Activated naive CD4-positive, alpha-beta T cell treated with anti-CD3 and anti-CD28 coated beads, Interleukin-2, amount 50 U/mL, for 16 hours (primary cell): ENCODE results near the gene TBC1D22A.

Source experiments
- DNase-seq: peaks from one replicate; pipeline ENCODE4 v3.0.0-alpha.2; 2020

Gene TBC1D22A

DNA sequence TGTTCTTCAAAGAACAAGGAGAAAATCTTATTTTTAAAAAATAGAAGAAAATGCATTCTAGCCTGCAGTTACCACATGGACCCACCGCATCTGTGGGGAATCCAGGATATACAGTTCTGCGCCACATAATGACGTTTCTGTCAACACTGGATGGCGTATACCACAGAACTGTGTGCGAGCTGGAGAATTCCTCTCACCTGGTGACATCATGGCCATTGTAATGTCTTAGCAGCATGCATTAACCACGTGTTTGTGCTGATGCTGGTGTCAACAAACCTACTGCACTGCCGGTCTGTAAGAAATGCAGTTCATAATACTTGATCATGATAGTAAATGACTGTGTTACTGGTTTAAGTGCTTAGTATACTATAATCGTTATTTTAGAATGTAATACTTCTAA is 174.7 kb downstream of the TBC1D22A start:
- DNase-seq: no peak

DNA sequence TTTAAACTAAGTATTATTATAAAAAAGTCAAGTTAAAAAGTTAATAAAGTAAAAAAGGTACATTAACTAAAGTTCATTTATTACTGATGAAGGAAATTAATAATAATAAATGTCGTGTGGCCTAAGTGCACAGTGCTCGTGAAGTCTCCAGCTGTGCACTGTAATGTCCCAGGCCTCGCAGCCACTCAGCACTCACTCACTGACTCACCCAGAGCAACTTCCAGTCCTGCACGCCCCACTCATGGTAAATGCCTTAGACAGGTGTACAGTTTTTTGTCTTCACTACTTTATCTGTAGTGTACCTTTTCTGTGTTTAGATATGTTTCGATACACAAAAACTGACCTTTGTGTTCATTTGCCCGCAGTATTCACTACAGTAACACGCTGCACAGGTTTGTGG is 175.5 kb downstream of the TBC1D22A start:
- no peak for DNase-seq

DNA sequence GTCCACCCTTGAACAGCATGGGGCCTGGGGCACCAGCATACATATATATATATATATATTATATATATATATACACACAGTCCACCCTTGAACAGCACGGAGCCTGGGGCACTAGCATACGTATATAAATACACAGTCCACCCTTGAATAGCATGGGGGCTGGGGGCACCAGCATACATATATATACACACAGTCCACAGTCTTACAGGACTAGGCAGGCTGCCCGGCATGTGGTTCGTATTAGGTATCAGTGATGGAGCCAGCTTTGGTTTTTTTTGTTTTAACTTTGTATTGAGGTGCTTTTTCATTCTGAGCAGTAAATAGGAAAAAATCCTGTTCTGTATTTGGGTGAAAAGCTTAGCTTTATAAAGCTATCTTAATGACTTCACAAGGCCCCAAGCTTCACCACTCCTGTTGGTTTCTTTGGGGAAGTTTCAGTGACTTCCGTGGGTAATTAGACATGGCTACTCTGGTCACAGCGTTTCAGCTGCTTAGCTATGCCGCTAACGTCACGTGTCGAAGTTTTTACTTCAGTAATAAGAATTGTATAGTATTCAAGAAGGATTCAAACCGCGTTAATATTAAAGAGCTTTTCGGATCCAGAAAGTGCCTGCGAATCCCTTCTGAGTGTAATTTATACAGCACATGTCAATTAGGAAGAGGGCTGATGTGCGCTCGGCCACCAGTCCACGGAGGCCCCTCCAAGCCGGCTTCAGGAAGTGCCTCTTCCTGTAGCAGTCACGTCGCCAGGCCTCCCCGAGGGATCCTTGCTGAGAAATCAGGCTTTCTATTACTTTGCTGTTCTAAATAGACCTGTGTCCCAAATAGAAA is 179.7 kb downstream of the TBC1D22A start:
- DNase-seq: no peak

DNA sequence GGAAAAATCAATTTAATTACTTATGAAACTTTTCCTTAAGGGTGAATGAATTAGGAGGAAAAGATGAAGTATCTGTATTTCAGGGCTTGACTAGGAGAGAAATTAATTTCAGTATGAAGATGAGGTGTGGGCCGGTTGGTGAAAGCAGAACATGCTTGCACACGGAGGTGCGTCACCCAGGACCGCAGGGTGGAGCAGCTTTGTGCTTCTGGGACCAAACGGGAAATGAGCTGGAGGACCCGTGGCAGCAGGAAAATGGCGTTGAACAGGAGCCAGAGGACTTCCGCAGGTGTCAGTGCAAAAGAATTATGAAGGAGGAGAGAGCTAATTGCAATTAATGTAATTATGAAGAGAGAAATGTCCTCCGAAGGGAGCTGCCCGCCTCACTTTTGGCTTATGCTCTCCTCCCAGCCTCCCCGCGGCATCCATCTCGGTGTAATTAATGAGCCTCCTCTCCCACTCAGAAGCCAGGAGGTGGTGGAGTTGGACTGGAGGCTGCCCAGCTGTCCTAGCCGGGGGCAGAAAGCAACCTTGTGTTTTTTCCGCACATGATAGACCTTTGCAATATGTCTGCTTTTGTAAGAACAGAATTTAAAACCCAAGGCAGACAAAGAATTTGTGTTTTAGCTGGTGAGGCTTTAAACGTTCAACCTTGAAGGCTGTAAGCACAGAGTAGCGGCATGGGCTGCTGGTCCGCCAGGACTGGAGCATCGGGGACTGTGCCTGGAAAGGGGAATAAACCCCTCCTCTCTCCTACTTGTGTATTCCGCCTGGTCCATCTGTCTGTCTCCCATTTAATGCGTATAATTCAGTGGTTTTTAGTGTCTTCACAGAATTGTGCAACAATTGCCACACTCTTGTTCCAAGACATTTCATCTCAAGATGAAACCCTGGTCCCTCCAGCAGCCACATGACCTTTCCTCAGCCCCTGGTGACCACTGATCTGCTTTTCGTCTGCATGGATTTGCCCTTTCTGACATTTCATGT is 180.6 kb downstream of the TBC1D22A start:
- DNase-seq: no peak

DNA sequence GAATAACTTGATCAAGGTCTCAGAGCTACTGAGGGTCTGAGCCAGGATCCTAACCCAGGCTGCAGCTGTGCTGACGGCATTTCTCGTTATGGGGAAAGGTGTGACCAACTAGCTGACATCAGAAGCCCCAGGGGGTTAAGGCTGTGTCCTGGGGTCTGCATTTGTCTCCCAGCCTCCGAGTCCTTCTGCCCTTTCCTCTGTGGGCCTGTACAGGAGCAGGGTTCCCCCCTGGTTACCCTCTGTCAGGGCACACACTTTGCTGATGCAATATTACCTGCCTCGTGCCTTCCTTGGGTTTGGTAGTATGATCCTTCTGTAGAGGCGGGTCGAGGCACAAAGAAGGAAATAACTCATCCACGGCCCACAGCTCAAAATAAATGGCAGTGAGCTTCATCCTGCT is 183.0 kb downstream of the TBC1D22A start:
- DNase-seq: no peak

DNA sequence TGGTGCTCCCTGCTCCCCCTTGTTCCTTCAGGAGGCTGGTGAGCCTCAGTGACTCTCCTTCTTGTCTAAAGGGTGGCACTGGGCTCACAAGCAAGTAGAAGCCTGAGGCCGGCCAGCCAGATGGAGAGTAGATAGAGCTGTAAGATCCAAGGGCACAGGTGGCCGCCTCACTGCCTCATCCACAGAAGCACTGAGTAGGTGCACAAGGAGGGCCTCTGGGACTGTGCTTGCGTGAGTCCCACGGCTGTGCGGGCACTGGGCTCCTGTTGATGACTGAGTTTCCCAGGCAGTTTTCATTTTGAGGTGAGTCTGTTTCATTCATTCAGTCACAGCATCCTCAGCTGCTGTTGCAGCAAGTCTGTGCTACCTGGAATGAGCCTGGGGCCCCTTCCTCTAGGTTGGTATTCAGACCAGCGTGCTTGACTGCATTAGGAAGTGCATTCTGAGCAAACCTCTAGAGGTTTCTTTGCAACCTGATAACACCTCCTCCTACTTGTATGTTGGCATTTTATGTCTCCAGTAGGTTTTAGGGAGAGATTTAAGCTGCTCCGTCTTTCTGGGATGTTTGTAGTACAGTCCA is 184.0 kb downstream of the TBC1D22A start:
- no peak for DNase-seq

DNA sequence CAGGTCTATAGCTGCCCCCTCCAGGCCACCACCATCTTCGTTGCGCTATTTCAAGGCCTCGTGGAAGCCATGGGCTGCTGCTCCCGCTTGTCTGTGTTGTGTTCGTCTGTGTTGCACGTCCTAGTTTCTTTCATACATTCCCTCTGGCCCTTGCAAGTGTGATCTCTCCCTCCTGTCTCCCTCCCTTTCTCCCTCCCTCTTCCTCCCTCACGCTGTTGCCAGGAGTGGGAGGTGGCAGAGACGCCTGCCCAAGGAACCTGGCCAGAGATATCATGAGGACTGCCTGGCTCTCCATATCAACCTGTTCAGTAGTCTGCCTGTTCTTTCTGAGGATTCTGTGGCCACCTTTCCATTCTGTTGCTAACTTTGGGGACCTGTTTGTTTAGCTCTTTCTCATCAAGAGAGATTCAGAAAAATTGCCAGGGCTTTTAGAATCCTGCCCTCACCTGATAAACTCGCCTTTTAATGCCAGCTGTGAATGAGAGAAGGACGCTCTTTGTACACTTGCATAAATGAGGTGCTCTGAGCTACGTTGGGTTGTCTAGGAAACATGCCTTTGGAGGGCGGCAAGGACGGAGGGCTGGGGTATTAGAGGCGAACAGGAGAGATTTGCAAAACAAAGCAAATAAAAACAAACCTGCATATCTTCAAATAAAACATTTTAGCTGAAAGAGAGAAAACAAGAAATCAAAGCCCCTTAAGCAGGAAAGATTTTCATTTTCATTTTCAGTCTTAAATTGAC is 185.2 kb downstream of the TBC1D22A start:
- no peak for DNase-seq

DNA sequence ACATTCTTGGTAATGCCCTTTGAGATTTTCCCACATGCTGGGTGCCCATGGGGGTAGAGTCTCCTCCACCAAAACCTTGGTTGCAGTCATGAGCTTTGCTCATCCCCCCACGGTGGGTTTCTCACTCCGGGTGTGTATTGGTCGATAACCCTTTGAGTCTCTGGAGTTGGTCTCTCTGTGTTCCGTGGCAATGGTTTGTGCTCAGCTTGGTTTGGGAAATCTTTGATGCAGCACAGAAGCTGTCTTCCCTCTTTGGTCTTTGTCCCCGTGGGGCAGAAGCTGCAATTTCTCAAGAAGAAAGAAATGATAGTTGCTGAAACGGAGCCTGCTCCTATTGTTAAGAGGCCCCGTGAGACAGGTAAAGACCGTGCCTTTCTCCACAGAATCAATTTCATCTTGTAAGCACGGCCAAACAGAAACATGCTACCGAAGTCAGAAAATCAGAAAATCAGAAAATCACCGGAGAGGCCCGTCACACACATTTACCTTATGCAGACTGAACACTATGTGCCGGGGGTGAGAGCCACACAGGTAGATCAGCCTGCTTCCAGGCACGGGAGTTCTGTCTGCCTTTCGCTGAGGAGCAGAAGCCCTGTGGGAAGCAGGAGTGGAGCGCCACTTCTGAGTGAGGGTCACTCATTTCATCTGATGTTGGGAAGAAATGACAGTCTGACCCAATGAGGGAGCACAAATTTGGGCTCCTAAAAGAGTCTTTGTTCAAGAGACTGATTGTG is 186.1 kb downstream of the TBC1D22A start:
- no peak for DNase-seq

DNA sequence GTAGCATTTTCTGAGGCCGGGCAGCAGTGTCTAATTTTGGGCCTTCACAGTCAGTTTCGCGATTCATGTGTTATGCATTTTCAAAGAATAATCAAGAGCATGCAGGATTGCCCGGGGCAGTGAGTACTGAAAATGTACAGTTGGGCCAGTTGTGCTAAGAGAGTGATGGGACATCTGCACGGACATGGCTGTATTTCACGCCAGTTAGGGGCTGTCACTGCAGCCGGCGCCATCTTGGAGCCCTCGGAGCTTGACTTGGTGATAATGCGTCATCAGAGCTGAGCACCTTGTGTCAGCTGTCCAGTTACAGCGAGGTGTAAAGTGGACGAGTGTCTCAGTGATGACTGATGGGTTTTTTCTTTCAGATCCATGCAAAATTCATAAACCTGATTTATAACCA is 188.9 kb downstream of the TBC1D22A start:
- no peak for DNase-seq

DNA sequence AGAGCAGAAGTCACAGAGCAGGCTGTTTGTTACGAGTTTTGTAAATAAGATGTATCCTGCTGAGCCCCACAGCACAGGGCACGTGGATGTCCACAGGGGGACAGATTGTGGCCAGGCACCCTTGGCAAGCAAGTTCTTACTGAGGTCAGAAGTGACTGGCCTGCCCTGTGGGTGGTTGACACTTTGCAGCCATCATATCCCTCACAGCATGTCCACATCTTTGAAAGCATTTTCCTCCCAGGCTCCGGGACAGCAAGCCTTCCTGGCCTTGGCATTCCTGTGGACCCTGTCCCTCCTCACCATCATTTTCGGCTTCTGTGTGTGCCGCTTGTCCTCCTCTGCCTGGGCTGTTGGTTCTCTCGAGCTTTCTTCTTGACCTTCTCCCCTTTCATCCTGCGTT is 189.5 kb downstream of the TBC1D22A start:
- no peak for DNase-seq

DNA sequence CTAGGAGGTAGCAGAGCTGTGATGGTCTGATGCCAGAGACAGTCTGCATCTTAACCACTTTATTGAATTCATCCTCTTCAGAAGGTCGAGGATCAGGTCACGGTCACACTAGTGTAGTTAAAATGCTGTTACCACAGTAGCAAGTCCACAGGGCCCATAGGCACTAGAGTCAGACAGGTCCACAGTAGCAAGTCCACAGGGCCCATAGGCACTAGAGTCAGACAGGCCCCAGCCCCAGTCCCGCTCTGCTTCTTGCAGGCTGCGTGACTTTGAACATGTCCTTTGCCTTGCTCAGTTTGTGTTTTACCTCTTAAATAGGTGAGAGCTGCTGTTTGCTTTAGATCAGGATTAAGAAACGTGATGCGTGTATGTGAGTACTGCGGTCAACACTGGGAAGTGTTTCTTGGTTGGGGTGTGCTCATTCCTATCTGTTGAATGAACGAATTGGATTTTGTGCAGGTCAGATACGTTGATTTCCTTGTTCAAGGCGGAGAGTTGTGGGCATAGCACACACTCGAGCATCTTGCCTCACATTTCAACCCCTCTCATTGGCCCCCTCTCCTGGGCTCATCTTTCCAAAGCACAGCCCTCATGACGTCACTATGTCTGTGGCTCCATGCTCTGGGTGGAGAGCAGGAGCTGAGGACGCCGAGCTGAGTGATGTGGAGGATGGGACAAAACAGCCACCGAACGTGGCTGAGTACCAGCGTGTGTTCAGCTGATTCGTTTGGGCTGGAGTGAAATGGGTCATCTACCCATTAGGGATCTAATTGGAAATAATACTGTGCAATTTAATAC is 191.7 kb downstream of the TBC1D22A start:
- DNase-seq: no peak

DNA sequence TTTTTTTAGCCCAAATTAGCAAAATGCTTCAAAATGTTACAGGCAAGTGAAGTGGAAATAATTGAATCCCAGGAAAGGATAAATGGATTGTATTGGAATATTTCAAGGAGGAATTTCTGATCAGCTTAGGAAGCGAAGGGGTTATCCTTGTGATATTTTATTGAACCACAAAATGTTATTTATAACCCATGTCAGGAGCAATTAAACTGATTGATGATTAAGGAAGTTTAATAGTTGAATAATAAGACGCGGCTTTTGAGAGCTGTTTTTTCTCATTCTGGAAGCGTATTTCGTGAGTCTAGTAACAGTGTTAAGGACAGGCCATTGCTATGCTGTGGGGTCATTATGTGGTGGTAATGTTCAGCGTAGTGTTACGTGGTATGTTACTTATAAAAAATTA is 192.3 kb downstream of the TBC1D22A start:
- no peak for DNase-seq

DNA sequence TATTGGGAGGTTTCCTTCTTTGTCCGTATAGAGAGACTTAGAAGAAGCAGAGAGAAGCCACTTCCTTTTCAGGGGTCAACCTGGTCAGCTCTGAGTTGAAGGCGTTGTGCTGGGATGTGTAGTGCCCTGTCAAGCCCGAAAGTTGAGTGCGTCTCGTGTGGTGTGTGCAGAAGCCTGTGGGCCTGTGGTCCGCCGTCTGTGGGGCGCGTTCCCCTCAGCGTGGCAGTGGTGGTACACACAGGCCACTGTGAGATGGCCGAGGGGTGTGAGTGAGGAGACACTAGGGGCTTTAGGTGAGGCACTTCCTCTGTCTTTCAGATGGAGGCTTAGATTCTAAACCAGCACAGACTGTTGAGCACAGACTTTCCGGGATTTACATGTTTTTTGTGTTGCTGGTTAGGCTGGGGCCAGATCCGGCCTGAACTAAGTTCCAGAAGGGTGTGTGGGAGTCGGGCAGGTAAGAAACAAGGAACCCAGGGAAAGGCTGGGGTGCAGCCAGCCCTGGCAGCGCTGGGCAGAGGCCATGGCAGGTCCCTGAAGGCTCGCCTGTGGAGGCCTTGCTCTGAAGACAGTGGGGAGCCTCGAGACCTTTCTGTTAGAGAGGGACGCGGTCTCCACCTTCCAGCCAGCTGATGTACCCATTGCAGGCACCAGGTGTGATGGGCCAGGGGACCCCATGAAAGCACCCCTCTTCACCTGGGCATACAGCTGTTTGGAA is 194.2 kb downstream of the TBC1D22A start:
- no peak for DNase-seq

DNA sequence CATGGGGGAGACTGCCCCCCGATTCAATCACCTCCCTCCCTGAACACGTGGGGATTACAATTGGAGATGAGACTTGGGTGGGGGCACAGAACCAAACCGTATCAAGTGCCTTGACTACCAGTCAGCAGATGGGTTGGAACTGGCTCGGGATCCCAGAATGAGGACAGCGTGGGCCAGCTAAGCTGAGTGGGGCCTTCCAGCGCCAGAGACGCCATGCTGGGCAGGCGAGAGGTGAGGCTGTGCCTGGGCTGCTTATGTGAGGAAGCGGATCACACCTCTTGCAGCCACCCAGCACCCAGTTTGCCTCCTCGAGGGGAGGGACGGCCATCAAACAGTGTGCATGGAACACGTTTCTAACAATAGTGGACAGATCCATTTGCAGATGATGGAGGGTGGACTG is 195.1 kb downstream of the TBC1D22A start:
- no peak for DNase-seq

DNA sequence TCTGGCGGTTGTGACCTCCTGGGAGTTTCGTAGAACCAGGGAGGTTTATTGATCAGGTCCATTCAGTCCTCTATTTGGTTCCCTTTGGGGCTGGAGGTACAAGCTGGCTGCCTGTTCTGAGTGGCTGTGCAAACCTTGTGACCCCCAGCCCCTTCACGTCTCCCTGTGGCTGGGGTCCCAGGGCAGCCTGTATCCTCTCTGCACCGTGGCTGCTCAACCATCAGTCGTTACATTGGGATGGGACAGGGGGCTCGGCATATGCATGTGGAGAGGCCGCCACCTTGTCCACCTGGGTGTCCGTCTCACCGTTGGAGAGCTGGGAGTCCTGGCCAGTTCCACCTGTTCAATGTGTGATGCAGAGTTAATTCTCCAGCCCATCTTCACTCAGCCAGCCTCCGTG is 195.7 kb downstream of the TBC1D22A start:
- DNase-seq: no peak

DNA sequence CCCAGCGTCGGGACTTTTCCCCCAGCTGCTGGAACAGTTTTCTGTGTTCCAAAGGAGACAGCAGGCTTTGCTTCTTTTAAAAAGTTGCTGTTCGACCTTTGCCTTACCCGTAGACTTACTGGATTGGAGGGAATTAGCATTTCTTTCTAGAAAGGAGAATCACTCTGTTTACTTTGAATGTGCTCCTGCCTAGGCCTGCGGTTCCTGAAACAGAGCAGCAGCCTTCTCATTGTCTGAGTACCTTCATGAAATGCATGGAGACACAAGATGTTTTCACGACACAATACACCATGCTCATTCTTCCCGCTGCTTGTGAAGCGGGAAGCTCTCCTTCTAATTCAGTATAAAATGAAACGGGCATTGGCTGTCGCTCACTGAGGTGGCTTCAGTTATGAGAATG is 196.2 kb downstream of the TBC1D22A start:
- no peak for DNase-seq

DNA sequence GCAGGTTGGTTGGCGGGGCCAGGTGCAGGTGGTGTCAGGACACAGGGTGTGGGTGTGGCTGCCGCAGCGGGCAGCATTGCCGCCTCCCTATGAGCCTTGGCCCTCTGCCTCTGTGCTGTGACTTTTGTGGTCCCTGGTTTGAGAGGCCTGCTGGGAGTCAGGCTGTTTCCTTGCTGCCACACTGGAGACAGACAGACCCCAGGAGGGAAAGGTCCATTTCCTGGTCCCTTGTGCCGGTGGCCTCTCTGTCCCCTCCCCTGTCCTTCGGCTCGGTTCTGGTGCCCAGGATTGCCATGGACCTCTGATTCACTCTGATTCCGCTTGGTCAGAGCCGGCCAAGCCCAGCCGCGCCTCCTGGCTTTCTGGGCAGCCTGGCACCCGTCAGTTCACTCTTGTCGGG is 196.9 kb downstream of the TBC1D22A start:
- DNase-seq: no peak

DNA sequence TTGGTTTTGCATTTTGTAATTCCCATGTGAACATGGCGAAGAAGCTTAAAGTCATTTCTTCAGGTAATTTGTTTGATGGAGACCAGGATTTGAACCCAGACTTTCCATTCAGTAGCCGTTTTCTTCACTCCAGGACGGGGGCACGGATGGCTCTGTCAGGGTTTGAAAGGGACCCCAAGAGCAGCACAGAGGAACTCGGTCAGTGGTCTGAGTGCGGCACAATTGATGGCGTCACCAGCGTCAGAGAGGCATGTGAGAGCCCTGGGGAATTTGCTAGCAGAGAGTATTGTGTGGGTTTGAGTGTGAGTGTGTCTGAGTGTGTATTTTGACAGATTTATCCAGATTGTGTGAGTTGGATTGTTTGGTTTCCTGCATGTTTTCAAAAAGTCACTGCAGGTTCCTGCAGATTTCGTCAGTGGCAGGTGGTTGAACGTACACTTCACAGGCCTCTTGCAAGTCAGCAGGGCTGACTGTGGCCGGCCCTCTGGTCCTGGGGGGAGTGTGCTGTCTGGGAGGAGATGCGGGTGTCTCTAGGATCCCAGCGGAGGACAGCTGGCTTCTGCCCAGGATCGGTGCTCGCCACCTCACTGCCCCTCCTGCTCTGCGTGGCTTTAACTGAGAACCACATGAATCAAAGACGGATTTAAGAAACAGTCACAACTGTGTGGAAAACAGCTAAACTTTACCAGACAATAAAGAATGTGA is 199.3 kb downstream of the TBC1D22A start:
- no peak for DNase-seq

DNA sequence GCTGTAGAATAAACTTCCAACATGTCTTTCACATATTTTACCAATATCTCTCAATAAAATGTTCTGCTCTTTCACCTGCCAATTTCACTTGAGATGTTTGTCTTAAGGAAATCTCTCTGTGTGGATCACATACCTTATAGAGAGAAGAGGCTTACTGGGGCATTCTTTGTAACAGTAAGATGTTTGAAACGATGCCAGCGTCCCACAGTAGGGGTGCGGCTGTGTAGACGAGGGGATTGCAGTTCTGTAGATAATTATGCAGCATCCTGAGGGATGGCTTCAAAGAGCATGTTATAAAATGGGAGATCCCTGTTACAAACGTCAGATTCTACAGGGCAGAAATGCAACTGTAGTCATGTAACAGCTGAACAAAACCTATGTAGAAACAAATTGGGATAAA is 200.0 kb downstream of the TBC1D22A start:
- no peak for DNase-seq
